Left colon (tissue), 2 donors: Measurements from ENCODE around the gene NFIA. TPM values are rescaled to one million over a fixed set of nuclear protein-coding genes. Genes with fewer than 3 reads are reported as not detected.
"Not testable (repeated sequence)": the region's sequence is repeated elsewhere in the genome, so short reads cannot be mapped to it uniquely, and the experiment has no call there.

ENCODE experiments used
- ATAC-seq: fragments of 200-7000 bp; cut with Tn5 transposase; one replicate; pipeline ENCODE4 v1.9.1; 2020; ENCODE audit warnings: mild to moderate bottlenecking, moderate library complexity
- DNase-seq, 2 donors: peaks; one replicate each; pipeline ENCODE4 v3.0.0-alpha.2; 2020
- intact Hi-C, 2 donors: fragments of 100-400 bp; cut with DNase I in 1 of 2; cut with micrococcal nuclease in 1 of 2; formaldehyde crosslinking; loops; one replicate each; pipeline versions ENCODE4 v1.11.2 to v1.14.0; 2022; cut with DNase I, micrococcal nuclease
- total RNA-seq, 2 donors: library from RNA; stranded (reverse); fragmentation: NEBNext Ultra II Directional; extraction: Animal tissue kit (Norgen Biotek cat#: 25700); gene quantifications; one replicate each; pipeline ENCODE4 v1.2.1, GENCODE V29; 2021
- donor health status: DM: no; HTN: no; CAD: no.
- donor health status: DM: yes; HTN: yes; CAD: no.

NFIA gene
- total RNA-seq, 2 donors from 2014 or later = 51.1 to 51.4 TPM

GRCh38 chr1:61263905-61264824 lies 181.8 kb downstream of the NFIA start:
- intact Hi-C loops = no loop called here
- DNase-seq (no peak), ATAC-seq (no peak)

- DNase-seq = no peak
- intact Hi-C loops = no loop called here
Observed at GRCh38 chr1:61264825-61265242, 182.5 kb downstream of the NFIA start.

DNA sequence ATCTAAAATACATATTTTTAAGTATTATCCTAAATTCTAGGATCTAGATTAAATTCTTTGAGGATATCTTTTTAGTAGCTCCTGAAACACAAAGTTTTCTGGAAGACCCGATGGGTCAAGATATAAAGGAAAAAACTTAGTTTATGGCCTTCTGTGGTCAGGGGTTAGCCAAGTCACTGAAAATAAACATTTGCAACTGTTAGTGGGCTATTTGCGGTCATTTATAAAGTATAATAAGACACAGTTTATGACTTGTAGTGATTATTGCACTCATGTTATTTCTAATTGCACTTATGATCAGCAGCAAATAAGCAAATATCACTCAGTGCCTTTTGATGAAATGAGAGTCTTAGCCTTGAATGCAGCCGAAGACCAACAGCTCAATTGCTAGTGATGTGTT lies 183.3 kb downstream of the NFIA start:
- ATAC-seq = no peak
- no peak for DNase-seq
- intact Hi-C loops = no loop called here

More at GRCh38 chr1:61264825-61265242, 182.5 kb downstream of the NFIA start:
- no peak for ATAC-seq

DNA sequence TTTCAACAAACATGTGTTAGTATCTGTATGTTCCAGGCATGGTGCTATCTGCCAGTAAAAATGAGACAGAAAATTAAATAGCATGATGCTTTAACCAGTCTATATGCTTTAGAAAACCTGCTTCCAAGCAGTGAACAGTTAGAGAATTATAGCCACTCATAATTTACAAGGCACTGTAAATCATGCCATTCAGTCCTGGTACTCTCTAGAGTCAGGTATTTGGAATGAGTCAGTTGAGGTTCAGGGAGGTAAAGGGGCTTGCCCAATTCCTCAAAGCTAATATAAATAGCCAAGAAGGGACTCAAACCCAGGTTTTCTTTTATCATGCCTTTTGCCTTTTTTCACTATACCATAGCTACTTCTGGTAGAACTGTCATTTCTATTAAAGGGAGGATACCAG lies 184.4 kb downstream of the NFIA start:
- DNase-seq (no peak), ATAC-seq (no peak)
- intact Hi-C loops = no loop called here

GRCh38 chr1:61268546-61269240 lies 186.3 kb downstream of the NFIA start:
- no peak for ATAC-seq
- intact Hi-C loops = no loop called here
- no peak for DNase-seq

DNA sequence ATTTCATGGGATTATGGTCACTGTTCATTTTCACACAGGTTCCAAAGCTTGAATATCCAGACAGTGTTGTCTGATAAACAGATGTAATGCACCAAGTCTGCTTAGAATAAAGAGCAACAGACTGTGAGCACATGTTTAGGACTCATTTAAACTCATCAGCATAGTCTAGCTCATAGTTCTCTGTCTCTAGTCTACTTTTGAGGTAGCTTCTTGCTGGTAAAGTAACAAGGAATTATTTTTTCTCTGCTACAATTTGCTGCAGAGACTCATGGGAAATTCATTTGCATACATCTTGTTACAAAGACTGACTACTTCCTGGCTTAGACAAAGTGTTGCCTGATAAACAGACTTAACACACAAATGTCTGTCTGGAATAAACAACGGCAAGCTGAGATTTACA lies 187.2 kb downstream of the NFIA start:
- DNase-seq (no peak), ATAC-seq (no peak)
- intact Hi-C loops = no loop called here

DNA sequence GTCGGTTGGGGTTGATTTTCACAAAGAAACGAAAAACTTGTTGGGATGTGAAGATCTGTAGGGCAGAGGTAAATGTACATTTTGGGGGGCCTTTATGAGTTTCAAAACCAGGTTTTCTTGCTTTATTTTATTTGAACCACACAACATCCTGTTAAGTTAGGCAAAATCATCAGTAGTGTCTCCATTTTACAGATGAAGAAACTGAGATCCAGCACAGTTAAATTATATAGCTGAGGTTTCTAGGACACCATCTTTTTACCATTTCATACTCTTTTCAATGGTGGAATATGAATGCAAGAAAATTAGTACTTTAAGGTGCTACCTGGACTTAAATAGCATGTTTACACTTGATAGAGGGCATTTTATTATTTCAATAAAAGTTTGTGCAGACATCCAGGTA lies 187.7 kb downstream of the NFIA start:
- intact Hi-C loops = no loop called here
- no peak for ATAC-seq

DNA sequence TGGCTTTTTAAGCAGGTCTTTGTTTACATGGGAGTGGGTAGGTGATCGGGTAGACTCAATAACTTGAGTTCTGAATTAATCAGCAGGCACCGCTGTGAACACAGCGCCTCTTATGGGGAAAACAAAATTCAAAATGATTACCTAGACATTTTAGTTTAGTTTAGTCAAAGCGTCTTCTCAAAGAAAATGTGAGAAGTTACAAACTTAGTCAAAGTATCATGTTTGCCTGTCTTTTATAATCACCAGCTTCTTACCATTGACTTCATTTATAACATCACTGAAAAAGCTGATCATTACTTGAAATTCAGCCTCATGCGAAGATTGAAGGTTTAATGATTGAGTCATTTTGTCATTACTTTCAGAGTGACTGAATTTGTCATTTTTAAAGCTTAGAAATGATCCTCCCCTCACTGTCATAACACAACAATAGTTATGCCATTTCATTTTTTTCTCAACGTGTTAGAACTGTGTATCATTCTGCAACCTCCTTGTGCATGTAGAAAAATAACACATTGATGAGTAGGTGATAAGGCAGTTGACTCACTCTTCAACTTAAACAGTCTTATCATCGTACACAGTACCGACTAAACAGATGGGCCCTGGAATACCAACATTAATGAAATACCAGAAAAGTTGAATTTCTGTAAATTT lies 188.5 kb downstream of the NFIA start:
- no peak for ATAC-seq
- no peak for DNase-seq
- intact Hi-C loops = no loop called here

More for the DNA sequence above, 187.7 kb downstream of the NFIA start:
- DNase-seq = no peak

GRCh38 chr1:61271412-61271789 lies 189.0 kb downstream of the NFIA start:
- intact Hi-C loops = no loop called here

DNA sequence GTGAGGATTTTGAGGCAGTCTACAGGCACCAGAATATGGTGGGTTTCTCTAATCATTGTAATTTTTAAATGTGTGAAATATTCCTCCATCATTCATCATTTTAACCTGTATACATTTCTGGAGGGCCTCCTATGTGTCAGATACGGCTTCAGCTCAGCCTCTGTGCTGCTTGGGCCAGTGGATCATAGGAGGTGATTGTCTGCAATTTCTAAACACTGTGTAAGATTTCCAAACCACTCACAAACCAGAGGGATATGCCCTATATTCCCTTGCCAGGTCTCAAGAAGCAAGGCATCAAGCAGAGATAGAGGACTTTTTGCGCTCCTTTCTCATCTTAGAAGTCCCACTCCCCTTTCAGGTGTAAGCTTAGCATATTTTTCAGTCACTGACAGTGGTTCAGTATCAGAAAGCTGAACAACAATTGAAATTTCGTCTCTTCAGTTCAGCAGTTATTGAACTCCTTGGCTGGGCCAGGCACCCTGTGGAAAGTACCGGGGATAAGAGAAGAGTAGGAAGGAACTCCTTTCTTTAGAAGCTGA lies 190.9 kb downstream of the NFIA start:
- intact Hi-C loops = no loop called here
- ATAC-seq (no peak), DNase-seq (no peak)

More at GRCh38 chr1:61271412-61271789, 189.0 kb downstream of the NFIA start:
- no peak for DNase-seq
- no peak for ATAC-seq

DNA sequence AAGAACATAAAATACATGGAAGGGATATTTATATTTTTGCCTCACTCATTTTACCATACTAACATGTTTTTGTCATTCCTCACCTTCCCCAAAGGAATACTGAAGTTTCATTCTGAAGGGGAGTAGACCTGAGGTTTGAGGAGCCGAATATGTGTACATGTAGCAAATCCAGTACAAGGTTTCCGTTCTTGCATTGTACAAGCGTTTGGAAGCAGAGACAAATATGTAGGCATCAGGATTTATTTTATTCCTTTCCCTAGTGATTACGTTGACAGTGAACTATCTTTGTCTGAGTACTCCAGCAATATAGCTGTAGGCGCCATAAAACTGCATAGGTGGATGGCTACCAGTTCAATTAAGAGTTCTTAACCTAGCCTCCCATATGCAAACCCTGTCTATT lies 191.5 kb downstream of the NFIA start:
- intact Hi-C loops = no loop called here
- DNase-seq (no peak), ATAC-seq (no peak)

GRCh38 chr1:61274939-61275338 lies 192.6 kb downstream of the NFIA start:
- DNase-seq = no peak
- intact Hi-C loops = no loop called here
- no peak for ATAC-seq

DNA sequence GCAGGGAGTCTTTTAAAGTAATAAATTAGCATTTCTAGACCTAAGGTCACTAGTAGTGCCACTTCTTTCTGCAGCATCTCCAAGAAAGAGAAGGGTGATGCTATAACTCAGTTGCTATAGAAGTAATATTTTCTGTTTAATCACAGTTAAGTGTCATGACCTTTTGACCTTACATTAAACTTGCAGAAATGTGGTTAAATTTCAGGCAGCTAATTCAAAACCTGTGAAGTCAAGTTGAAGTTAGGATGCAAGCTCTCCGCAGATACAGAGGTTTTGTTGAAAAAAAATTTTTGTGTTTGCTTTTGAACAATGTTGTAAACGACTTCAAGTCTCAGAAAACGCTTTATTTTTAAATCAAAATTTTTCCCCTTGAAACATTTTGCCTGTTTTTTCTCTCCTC lies 193.9 kb downstream of the NFIA start:
- ATAC-seq = no peak

DNA sequence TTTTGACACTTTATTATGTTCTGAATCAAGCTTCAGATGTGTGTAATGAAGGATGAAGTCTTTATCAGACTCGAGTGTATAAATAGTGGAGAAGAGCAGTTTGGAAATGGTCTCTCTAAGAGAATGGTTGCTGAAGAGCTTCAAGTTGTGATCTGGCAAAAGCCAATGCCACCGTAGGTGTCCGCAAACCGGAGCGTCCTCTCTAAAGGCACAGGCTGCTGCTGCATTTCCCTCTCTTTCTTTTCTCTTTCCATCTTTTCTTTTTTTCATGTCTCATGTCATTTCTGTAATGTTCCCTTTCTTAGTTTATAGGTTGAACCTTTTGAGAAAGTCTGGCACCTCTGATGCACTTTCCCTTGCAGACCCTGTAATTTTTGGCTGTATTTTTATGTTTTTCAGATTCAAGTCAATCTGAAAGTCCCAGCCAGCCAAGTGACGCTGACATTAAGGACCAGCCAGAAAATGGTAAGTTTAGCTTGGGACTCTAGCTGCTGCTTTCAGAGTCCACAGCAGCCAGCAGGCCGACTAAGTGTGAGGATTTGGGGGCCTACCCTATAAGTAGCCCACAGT lies 194.8 kb downstream of the NFIA start:
- intact Hi-C loops = no loop called here
- ATAC-seq = no peak
- no peak for DNase-seq

More for the DNA sequence above, 193.9 kb downstream of the NFIA start:
- intact Hi-C loops = no loop called here
- no peak for DNase-seq

GRCh38 chr1:61278503-61278902 lies 196.1 kb downstream of the NFIA start:
- ATAC-seq, DNase-seq, intact Hi-C loops: not testable (repeated sequence)

DNA sequence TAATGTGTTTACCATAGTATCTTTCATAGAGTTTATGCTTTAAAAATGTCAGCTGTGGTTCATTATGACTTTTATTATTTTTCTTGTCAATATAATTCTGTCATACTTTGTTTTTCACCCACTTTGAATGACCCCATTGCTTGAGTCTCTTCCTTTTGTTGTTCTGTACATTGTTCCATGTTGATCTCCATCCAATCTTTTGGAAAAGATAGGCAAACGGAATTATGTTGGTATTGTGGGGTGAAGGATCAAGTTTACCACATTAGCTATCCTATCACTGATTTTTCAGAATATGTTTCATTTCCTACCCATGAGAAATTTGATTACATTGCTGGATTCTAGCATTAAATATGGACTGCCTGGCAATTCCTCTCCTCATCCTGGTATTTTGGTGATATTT lies 196.6 kb downstream of the NFIA start:
- intact Hi-C loops = no loop called here
- ATAC-seq (no peak), DNase-seq (no peak)

DNA sequence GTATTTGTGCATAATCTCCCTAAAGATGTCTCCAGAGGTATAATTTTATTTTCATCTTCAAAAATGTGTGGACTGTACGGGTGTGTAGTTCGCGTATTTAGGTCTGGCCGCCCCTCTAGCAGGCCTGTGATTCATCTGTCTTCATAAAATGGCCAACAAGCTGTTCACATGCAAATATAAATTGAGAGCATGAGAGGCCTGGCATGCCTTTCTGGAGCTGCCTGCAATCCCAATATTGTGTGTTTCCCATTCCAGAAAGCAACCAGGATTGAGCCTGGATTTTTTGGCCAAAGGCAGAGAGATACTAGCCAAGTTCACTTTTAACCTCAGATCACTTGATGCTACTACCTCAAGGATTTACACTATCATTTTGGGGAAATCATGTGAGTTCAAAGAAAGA lies 197.2 kb downstream of the NFIA start:
- ATAC-seq = no peak
- intact Hi-C loops = no loop called here

GRCh38 chr1:61280452-61280851 lies 198.1 kb downstream of the NFIA start:
- no peak for DNase-seq
- intact Hi-C loops = no loop called here

More for the DNA sequence above, 197.2 kb downstream of the NFIA start:
- no peak for DNase-seq

DNA sequence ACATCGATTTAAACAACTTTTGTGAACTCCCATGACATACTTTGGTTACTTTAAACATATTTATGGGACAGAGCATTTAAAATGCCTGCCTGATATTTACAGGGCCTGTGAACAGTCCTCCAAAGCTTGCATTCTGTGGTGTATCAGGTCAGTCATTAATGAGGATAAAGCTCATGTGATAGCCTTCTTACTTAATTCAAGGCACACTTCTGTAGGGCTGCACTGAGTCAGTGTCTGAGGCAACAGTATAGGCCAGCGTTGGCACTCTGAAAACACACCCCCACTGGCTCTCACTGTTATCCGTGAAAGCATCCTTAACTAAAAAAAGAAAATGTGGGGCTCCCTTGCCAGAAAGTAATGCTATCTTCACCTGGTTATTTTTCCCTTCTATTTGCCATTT lies 200.0 kb downstream of the NFIA start:
- ATAC-seq (no peak), DNase-seq (no peak)
- intact Hi-C loops = no loop called here

More at GRCh38 chr1:61280452-61280851, 198.1 kb downstream of the NFIA start:
- no peak for ATAC-seq
